HG03095 (cell line): ENCODE results near the gene SAP130.

Experiments used
- ATAC-seq: cut with Tn5 transposase; IDR thresholded peaks from one replicate; pipeline ENCODE4 v1.9.1; 2021; ENCODE audit warnings: moderate library complexity; ENCODE audit not compliant: unreplicated experiment

The SAP130 gene

GRCh38 chr2:128027801-128028667 is at the start of gene SAP130:
Gene SAP130 (minus strand): TSS chr2:128028059. CDS start chr2:128026292, 1,767 bp downstream.
- ATAC-seq, result peak; percentile 77

GRCh38 chr2:128076461-128077106 is 48.7 kb upstream of the SAP130 start:
- no peak for ATAC-seq

GRCh38 chr2:128073278-128073677 is 45.4 kb upstream of the SAP130 start:
- ATAC-seq, result no peak

- ATAC-seq, result no peak
These were observed 41.9 kb upstream of the SAP130 start for GRCh38 chr2:128069769-128070168.

GRCh38 chr2:128064353-128064752 is 36.5 kb upstream of the SAP130 start:
- no peak for ATAC-seq

GRCh38 chr2:128062571-128062970 is 34.7 kb upstream of the SAP130 start:
- ATAC-seq, result no peak

GRCh38 chr2:128058114-128058513 is 30.3 kb upstream of the SAP130 start:
- ATAC-seq, result no peak

- no peak for ATAC-seq
These were observed 29.5 kb upstream of the SAP130 start for GRCh38 chr2:128057334-128057733.

GRCh38 chr2:128054104-128054885 is 26.4 kb upstream of the SAP130 start:
- ATAC-seq, result no peak

GRCh38 chr2:128053331-128053730 is 25.5 kb upstream of the SAP130 start:
- no peak for ATAC-seq

GRCh38 chr2:128043041-128043440 is 15.2 kb upstream of the SAP130 start:
- no peak for ATAC-seq

GRCh38 chr2:128041561-128041960 is 13.7 kb upstream of the SAP130 start:
- ATAC-seq, result no peak

GRCh38 chr2:128040166-128040771 is 12.4 kb upstream of the SAP130 start:
- no peak for ATAC-seq

- ATAC-seq, result no peak
These were observed 11.7 kb upstream of the SAP130 start for GRCh38 chr2:128039535-128039934.

GRCh38 chr2:128038411-128038810 is 10.6 kb upstream of the SAP130 start:
- ATAC-seq, result no peak

- ATAC-seq, result no peak
These were observed 9.8 kb upstream of the SAP130 start for GRCh38 chr2:128037649-128038048.

- ATAC-seq, result no peak
These were observed 9.1 kb upstream of the SAP130 start for GRCh38 chr2:128036748-128037607.

- no peak for ATAC-seq
These were observed 4.2 kb upstream of the SAP130 start for GRCh38 chr2:128032092-128032491.

- no peak for ATAC-seq
These were observed 802 bp upstream of the SAP130 start for GRCh38 chr2:128028668-128029054.

- ATAC-seq, result peak; percentile 79
These were observed 520 bp downstream of the SAP130 start for GRCh38 chr2:128027278-128027800.
